HEK293 (cell line): ENCODE results near the gene GJA10.

Experiments
- CTCF ChIA-PET: fragments of 350-600 bp; formaldehyde crosslinking; extraction: SDS; loops from one replicate; lab custom pipeline; 2021; ENCODE audit warnings: antibody characterized with exemption; lab: Yijun Ruan, JAX
- POLR2A ChIA-PET: fragments of 300-600 bp; formaldehyde crosslinking; extraction: SDS; loops from one replicate; lab custom pipeline; 2020; ENCODE audit warnings: antibody characterized with exemption, inconsistent platforms; lab: Yijun Ruan, JAX
- H3K27ac ChIP-seq: fragments of 200-500 bp; sonication (Bioruptor generic); 2 replicates; pipeline ENCODE4 v1.5.1; 2014; ENCODE audit warnings: low read depth, low read length, control low read depth, inconsistent platforms; ENCODE audit errors: extremely low read depth
- H3K36me3 ChIP-seq, 2 experiments: fragments of 200-500 bp in 1 of 2; sonication (Bioruptor generic) in 1 of 2; 1 replicate in 1 of 2; 2 replicates in 1 of 2; pipeline ENCODE4 v1.5.1; 2014 to 2017; ENCODE audit warnings: inconsistent platforms in 2 of 2, low read length in 2 of 2; ENCODE audit not compliant: control insufficient read depth in 2 of 2, insufficient read depth in 1 of 2
- H3K4me1 ChIP-seq: fragments of 200-500 bp; sonication (Bioruptor generic); 2 replicates; pipeline ENCODE4 v1.5.1; 2014; ENCODE audit warnings: mild to moderate bottlenecking, low read length, inconsistent platforms; ENCODE audit not compliant: control insufficient read depth, insufficient read depth
- H3K4me3 ChIP-seq: 2 replicates; pipeline ENCODE4 v1.5.1; 2011; ENCODE audit warnings: low read depth, mild to moderate bottlenecking, control low read depth, low read length, moderate library complexity
- H3K9me3 ChIP-seq: fragments of 200-500 bp; sonication (Bioruptor generic); 2 replicates; pipeline ENCODE4 v1.5.1; 2014; ENCODE audit warnings: low read depth, low read length, inconsistent platforms; ENCODE audit not compliant: control insufficient read depth, insufficient read depth
- GLI4 ChIP-seq: fragments of 450-650 bp; formaldehyde crosslinking; IDR thresholded peaks from 2 replicates; pipeline ENCODE4 v1.5.1; 2016; ENCODE audit warnings: missing biosample characterization, missing genetic modification characterization
- KLF16 ChIP-seq: fragments of 450-650 bp; formaldehyde crosslinking; IDR thresholded peaks from 2 replicates; pipeline ENCODE4 v1.5.1; 2017; ENCODE audit warnings: missing biosample characterization, missing genetic modification characterization
- KLF7 ChIP-seq: fragments of 450-650 bp; formaldehyde crosslinking; IDR thresholded peaks from 2 replicates; pipeline ENCODE4 v1.5.1; 2016; ENCODE audit warnings: missing biosample characterization, missing genetic modification characterization, borderline replicate concordance
- SCRT1 ChIP-seq: fragments of 450-650 bp; formaldehyde crosslinking; IDR thresholded peaks from 2 replicates; pipeline ENCODE4 v1.5.1; 2016; ENCODE audit warnings: missing biosample characterization, missing genetic modification characterization, borderline replicate concordance
- SCRT2 ChIP-seq: fragments of 450-650 bp; formaldehyde crosslinking; IDR thresholded peaks from 2 replicates; pipeline ENCODE4 v1.5.1; 2016; ENCODE audit warnings: missing biosample characterization, missing genetic modification characterization
- ZBTB1 ChIP-seq: fragments of 450-650 bp; formaldehyde crosslinking; IDR thresholded peaks from 2 replicates; pipeline ENCODE4 v1.5.1; 2016; ENCODE audit warnings: missing biosample characterization, missing genetic modification characterization
- ZBTB20 ChIP-seq: fragments of 450-650 bp; formaldehyde crosslinking; IDR thresholded peaks from 2 replicates; pipeline ENCODE4 v1.5.1; 2016; ENCODE audit warnings: missing biosample characterization, missing genetic modification characterization
- ZNF112 ChIP-seq: fragments of 450-650 bp; formaldehyde crosslinking; IDR thresholded peaks from 2 replicates; pipeline ENCODE4 v1.5.0; 2017; ENCODE audit warnings: missing biosample characterization, missing genetic modification characterization
- ZNF121 ChIP-seq: fragments of 450-650 bp; formaldehyde crosslinking; IDR thresholded peaks from 2 replicates; pipeline ENCODE4 v1.5.1; 2016; ENCODE audit warnings: missing biosample characterization, missing genetic modification characterization
- ZNF155 ChIP-seq: fragments of 450-650 bp; formaldehyde crosslinking; IDR thresholded peaks from 2 replicates; pipeline ENCODE4 v1.5.1; 2016; ENCODE audit warnings: missing biosample characterization, missing genetic modification characterization
- ZNF184 ChIP-seq: fragments of 450-650 bp; IDR thresholded peaks from 2 replicates; pipeline ENCODE4 v1.5.1; 2018; ENCODE audit warnings: missing biosample characterization, mild to moderate bottlenecking, missing genetic modification characterization
- ZNF211 ChIP-seq: fragments of 450-650 bp; formaldehyde crosslinking; IDR thresholded peaks from 2 replicates; pipeline ENCODE4 v1.5.1; 2016; ENCODE audit warnings: low read depth, missing biosample characterization, missing genetic modification characterization
- ZNF302 ChIP-seq: fragments of 450-650 bp; formaldehyde crosslinking; IDR thresholded peaks from 2 replicates; pipeline ENCODE4 v1.5.1; 2016; ENCODE audit warnings: missing biosample characterization, missing genetic modification characterization, low read depth
- ZNF404 ChIP-seq: fragments of 450-650 bp; formaldehyde crosslinking; IDR thresholded peaks from 2 replicates; pipeline ENCODE4 v1.5.1; 2017; ENCODE audit warnings: missing biosample characterization, missing genetic modification characterization
- ZNF530 ChIP-seq: fragments of 450-650 bp; formaldehyde crosslinking; IDR thresholded peaks from 2 replicates; pipeline ENCODE4 v1.5.1; 2016; ENCODE audit warnings: low read depth, missing biosample characterization, missing genetic modification characterization
- ZNF555 ChIP-seq: fragments of 450-650 bp; formaldehyde crosslinking; conservative IDR thresholded peaks from 2 replicates; pipeline ENCODE4 v1.5.1; 2017; ENCODE audit warnings: missing biosample characterization, mild to moderate bottlenecking, missing genetic modification characterization, inconsistent platforms
- ZNF621 ChIP-seq: fragments of 450-650 bp; formaldehyde crosslinking; IDR thresholded peaks from 2 replicates; pipeline ENCODE4 v1.5.1; 2017; ENCODE audit warnings: missing biosample characterization, missing genetic modification characterization
- ZNF664 ChIP-seq: fragments of 450-650 bp; formaldehyde crosslinking; IDR thresholded peaks from 2 replicates; pipeline ENCODE4 v1.5.1; 2016; ENCODE audit warnings: missing biosample characterization, missing genetic modification characterization
- ZNF677 ChIP-seq: fragments of 450-650 bp; IDR thresholded peaks from 2 replicates; pipeline ENCODE4 v1.5.0; 2018; ENCODE audit warnings: missing biosample characterization, mild to moderate bottlenecking, missing genetic modification characterization, moderate library complexity
- ZXDB ChIP-seq: fragments of 450-650 bp; formaldehyde crosslinking; IDR thresholded peaks from 2 replicates; pipeline ENCODE4 v1.5.1; 2016; ENCODE audit warnings: missing biosample characterization, missing genetic modification characterization
- TF ChIP-seq, protein P1 (sequence below): fragments of 450-650 bp; formaldehyde crosslinking; IDR thresholded peaks from 2 replicates; pipeline ENCODE4 v1.5.1; 2016; ENCODE audit warnings: missing biosample characterization, missing genetic modification characterization, borderline replicate concordance
- TF ChIP-seq, protein P2 (sequence below): fragments of 450-650 bp; formaldehyde crosslinking; IDR thresholded peaks from 2 replicates; pipeline ENCODE4 v1.5.0; 2017; ENCODE audit warnings: missing biosample characterization, missing genetic modification characterization, borderline replicate concordance
- TF ChIP-seq, protein P3 (sequence below): fragments of 450-650 bp; formaldehyde crosslinking; IDR thresholded peaks from 2 replicates; pipeline ENCODE4 v1.5.1; 2016; ENCODE audit warnings: missing biosample characterization, missing genetic modification characterization
- TF ChIP-seq, protein P4 (sequence below): fragments of 450-650 bp; formaldehyde crosslinking; IDR thresholded peaks from 2 replicates; pipeline ENCODE4 v1.5.1; 2016; ENCODE audit warnings: missing biosample characterization, missing genetic modification characterization

GJA10 gene

DNA sequence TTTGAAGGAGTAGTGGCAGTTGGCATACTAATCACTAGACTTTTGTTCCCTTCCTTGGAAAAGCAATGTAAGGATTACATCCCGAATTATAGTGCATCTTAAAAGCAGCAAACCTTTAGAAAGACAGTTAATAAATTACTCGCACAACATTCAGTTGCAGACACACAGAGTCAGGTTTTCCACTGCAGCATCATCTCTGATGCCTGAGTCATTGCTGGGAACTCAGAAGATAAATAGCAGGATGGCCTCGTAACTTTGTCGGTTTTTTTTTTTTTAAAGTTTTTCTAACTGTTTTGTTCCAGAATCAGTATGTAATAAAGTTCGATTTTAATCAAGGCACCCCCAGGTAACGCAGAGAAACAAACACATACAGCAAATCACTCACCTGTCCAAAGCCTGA lies 34.3 kb downstream of the GJA10 start:
- ChIA-PET POLR2A (no interaction called here), CTCF (interaction anchor here (0.8 kb wide), 1 partner anchor 12 kb away, joined by 7 read pairs; no protein-coding TSS in a partner anchor)
- Histone ChIP-seq H3K36me3 (peaks cover 0 to 10% of the 10 kb centered on the region in 2 experiments; a peak in 1 of 3 replicates), H3K27ac (no peak overlapping the region), H3K4me3 (no peak overlapping the region), H3K4me1 (no peaks in the 10 kb centered on the region), H3K9me3 (no peaks in the 10 kb centered on the region)
- TF ChIP-seq ZBTB1 (tag by site-specific recombination) (no peak), KLF16 (tag by site-specific recombination) (no peak), ZNF121 (no peak), SCRT2 (tag by site-specific recombination) (no peak), ZNF530 (tag by site-specific recombination) (no peak)

DNA sequence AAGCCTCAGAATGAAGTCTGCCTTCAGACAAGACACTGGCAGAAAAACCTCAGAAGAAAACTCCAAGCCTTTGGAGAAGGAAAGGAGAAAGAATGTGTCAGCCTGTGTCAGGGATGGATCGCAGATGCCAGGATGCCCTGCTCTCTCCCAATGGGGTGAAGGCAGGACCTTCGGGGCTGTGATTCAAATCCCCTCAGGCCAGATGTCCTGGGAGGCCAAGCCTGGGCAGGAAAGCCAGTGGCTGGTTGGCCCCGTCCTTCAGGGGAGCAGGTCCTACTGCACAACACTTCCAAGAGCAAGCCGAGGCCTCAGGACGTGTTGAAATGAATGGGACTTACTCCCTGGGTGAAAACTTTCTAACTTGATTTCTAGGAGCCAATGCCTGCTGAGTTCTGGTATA lies 36.5 kb downstream of the GJA10 start:
- peaks cover 0 to 10% of the 10 kb centered on the region in 2 experiments; a peak in 1 of 3 replicates for H3K36me3 ChIP-seq
- ChIA-PET CTCF (interaction anchor here (0.7 to 1.7 kb wide), 3 partner anchors 9 to 510 kb away, joined by 4 to 6 read pairs (median 5); no protein-coding TSS in a partner anchor), POLR2A (no interaction called here)
- no peaks in the 10 kb centered on the region for H3K4me1 ChIP-seq
- no peak overlapping the region for H3K27ac ChIP-seq
- H3K4me3 ChIP-seq, result no peak overlapping the region
- TF ChIP-seq ZNF555, result no peak
- TF ChIP-seq, protein P1, sequence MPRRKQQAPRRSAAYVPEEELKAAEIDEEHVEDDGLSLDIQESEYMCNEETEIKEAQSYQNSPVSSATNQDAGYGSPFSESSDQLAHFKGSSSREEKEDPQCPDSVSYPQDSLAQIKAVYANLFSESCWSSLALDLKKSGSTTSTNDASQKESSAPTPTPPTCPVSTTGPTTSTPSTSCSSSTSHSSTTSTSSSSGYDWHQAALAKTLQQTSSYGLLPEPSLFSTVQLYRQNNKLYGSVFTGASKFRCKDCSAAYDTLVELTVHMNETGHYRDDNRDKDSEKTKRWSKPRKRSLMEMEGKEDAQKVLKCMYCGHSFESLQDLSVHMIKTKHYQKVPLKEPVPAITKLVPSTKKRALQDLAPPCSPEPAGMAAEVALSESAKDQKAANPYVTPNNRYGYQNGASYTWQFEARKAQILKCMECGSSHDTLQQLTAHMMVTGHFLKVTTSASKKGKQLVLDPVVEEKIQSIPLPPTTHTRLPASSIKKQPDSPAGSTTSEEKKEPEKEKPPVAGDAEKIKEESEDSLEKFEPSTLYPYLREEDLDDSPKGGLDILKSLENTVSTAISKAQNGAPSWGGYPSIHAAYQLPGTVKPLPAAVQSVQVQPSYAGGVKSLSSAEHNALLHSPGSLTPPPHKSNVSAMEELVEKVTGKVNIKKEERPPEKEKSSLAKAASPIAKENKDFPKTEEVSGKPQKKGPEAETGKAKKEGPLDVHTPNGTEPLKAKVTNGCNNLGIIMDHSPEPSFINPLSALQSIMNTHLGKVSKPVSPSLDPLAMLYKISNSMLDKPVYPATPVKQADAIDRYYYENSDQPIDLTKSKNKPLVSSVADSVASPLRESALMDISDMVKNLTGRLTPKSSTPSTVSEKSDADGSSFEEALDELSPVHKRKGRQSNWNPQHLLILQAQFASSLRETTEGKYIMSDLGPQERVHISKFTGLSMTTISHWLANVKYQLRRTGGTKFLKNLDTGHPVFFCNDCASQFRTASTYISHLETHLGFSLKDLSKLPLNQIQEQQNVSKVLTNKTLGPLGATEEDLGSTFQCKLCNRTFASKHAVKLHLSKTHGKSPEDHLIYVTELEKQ (tag by site-specific recombination), result no peak
- TF ChIP-seq ZBTB20 (tag by site-specific recombination), result no peak
- no peak for TF ChIP-seq ZNF677 (tag by site-specific recombination)
- TF ChIP-seq SCRT1 (tag by site-specific recombination), result no peak
- TF ChIP-seq, protein P2, sequence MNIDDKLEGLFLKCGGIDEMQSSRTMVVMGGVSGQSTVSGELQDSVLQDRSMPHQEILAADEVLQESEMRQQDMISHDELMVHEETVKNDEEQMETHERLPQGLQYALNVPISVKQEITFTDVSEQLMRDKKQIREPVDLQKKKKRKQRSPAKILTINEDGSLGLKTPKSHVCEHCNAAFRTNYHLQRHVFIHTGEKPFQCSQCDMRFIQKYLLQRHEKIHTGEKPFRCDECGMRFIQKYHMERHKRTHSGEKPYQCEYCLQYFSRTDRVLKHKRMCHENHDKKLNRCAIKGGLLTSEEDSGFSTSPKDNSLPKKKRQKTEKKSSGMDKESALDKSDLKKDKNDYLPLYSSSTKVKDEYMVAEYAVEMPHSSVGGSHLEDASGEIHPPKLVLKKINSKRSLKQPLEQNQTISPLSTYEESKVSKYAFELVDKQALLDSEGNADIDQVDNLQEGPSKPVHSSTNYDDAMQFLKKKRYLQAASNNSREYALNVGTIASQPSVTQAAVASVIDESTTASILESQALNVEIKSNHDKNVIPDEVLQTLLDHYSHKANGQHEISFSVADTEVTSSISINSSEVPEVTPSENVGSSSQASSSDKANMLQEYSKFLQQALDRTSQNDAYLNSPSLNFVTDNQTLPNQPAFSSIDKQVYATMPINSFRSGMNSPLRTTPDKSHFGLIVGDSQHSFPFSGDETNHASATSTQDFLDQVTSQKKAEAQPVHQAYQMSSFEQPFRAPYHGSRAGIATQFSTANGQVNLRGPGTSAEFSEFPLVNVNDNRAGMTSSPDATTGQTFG (tag by site-specific recombination), result no peak
- TF ChIP-seq ZNF211 (tag by site-specific recombination), result no peak
- no peak for TF ChIP-seq ZNF621 (tag by site-specific recombination)
- TF ChIP-seq, protein P3, sequence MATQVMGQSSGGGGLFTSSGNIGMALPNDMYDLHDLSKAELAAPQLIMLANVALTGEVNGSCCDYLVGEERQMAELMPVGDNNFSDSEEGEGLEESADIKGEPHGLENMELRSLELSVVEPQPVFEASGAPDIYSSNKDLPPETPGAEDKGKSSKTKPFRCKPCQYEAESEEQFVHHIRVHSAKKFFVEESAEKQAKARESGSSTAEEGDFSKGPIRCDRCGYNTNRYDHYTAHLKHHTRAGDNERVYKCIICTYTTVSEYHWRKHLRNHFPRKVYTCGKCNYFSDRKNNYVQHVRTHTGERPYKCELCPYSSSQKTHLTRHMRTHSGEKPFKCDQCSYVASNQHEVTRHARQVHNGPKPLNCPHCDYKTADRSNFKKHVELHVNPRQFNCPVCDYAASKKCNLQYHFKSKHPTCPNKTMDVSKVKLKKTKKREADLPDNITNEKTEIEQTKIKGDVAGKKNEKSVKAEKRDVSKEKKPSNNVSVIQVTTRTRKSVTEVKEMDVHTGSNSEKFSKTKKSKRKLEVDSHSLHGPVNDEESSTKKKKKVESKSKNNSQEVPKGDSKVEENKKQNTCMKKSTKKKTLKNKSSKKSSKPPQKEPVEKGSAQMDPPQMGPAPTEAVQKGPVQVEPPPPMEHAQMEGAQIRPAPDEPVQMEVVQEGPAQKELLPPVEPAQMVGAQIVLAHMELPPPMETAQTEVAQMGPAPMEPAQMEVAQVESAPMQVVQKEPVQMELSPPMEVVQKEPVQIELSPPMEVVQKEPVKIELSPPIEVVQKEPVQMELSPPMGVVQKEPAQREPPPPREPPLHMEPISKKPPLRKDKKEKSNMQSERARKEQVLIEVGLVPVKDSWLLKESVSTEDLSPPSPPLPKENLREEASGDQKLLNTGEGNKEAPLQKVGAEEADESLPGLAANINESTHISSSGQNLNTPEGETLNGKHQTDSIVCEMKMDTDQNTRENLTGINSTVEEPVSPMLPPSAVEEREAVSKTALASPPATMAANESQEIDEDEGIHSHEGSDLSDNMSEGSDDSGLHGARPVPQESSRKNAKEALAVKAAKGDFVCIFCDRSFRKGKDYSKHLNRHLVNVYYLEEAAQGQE (tag by site-specific recombination), result no peak
- TF ChIP-seq ZXDB (tag by site-specific recombination), result no peak
- TF ChIP-seq ZNF155 (tag by site-specific recombination), result no peak
- TF ChIP-seq GLI4 (tag by site-specific recombination), result no peak
- no peak for TF ChIP-seq KLF7 (tag by site-specific recombination)
- TF ChIP-seq ZNF404 (tag by site-specific recombination), result no peak
- no peak for TF ChIP-seq ZNF302 (tag by site-specific recombination)
- no peak for TF ChIP-seq ZNF664 (tag by site-specific recombination)
- no peak for TF ChIP-seq ZNF184 (tag by site-specific recombination)
- no peak for TF ChIP-seq ZNF112
- TF ChIP-seq, protein P4, sequence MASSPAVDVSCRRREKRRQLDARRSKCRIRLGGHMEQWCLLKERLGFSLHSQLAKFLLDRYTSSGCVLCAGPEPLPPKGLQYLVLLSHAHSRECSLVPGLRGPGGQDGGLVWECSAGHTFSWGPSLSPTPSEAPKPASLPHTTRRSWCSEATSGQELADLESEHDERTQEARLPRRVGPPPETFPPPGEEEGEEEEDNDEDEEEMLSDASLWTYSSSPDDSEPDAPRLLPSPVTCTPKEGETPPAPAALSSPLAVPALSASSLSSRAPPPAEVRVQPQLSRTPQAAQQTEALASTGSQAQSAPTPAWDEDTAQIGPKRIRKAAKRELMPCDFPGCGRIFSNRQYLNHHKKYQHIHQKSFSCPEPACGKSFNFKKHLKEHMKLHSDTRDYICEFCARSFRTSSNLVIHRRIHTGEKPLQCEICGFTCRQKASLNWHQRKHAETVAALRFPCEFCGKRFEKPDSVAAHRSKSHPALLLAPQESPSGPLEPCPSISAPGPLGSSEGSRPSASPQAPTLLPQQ, result no peak
- H3K9me3 ChIP-seq, result no peaks in the 10 kb centered on the region
